SK-N-SH treated with all-trans-retinoic acid at 6 μM for 48 hours (cell line): ENCODE measurements around the gene PDE6A.

Experiments
- ATAC-seq: fragments of 200-7000 bp; cut with Tn5 transposase; 3 replicates; pipeline ENCODE4 v1.9.1; 2020; ENCODE audit warnings: mild to moderate bottlenecking, moderate library complexity
- ARNTL ChIP-seq: fragments of 450-650 bp; formaldehyde crosslinking; IDR thresholded peaks from 2 replicates; pipeline ENCODE4 v1.5.0; 2020; ENCODE audit warnings: low read depth, mild to moderate bottlenecking, moderate library complexity, borderline replicate concordance
- BACH2 ChIP-seq: fragments of 250-450 bp; sonication (Bioruptor Pico); IDR thresholded peaks from 2 replicates; pipeline ENCODE4 v1.9.0; 2021; ENCODE audit warnings: mild to moderate bottlenecking, borderline replicate concordance
- CREB5 ChIP-seq: fragments of 250-450 bp; sonication (Bioruptor Pico); IDR thresholded peaks from 2 replicates; pipeline ENCODE4 v1.5.1; 2020; ENCODE audit warnings: low read depth, mild to moderate bottlenecking, moderate library complexity
- CSDC2 ChIP-seq: fragments of 250-450 bp; sonication (Bioruptor Pico); IDR thresholded peaks from 2 replicates; pipeline ENCODE4 v1.5.0; 2020; ENCODE audit warnings: mild to moderate bottlenecking, moderate library complexity
- CSRNP3 ChIP-seq: fragments of 250-450 bp; sonication (Bioruptor Pico); IDR thresholded peaks from 2 replicates; pipeline ENCODE4 v1.5.1; 2021; ENCODE audit warnings: mild to moderate bottlenecking, moderate library complexity
- ESRRG ChIP-seq: fragments of 250-450 bp; sonication (Bioruptor Pico); IDR thresholded peaks from 2 replicates; pipeline ENCODE4 v1.6.1; 2021; ENCODE audit warnings: mild to moderate bottlenecking
- GLIS3 ChIP-seq: fragments of 250-450 bp; sonication (Bioruptor Pico); IDR thresholded peaks from 2 replicates; pipeline ENCODE4 v1.5.0; 2020; ENCODE audit warnings: mild to moderate bottlenecking, moderate library complexity
- ISL1 ChIP-seq: fragments of 250-450 bp; sonication (Bioruptor Pico); IDR thresholded peaks from 2 replicates; pipeline ENCODE4 v2.1.2; 2022; ENCODE audit warnings: mild to moderate bottlenecking, moderate library complexity
- OSR1 ChIP-seq: fragments of 250-450 bp; sonication (Bioruptor Pico); IDR thresholded peaks from 2 replicates; pipeline ENCODE4 v1.8.0; 2022; ENCODE audit warnings: moderate library complexity, mild to moderate bottlenecking, inconsistent platforms
- PATZ1 ChIP-seq: fragments of 250-450 bp; sonication (Bioruptor Pico); IDR thresholded peaks from 2 replicates; pipeline ENCODE4 v1.8.0; 2020; ENCODE audit warnings: mild to moderate bottlenecking, moderate library complexity, borderline replicate concordance
- PPARA ChIP-seq: fragments of 250-450 bp; sonication (Bioruptor Pico); IDR thresholded peaks from 2 replicates; pipeline ENCODE4 v1.5.0; 2020; ENCODE audit warnings: mild to moderate bottlenecking, borderline replicate concordance
- RARB ChIP-seq: fragments of 250-450 bp; sonication (Bioruptor Pico); IDR thresholded peaks from 2 replicates; pipeline ENCODE4 v1.8.0; 2021; ENCODE audit warnings: mild to moderate bottlenecking, moderate library complexity
- SNAI2 ChIP-seq: fragments of 250-450 bp; sonication (Bioruptor Pico); IDR thresholded peaks from 2 replicates; pipeline ENCODE4 v1.5.0; 2020; ENCODE audit warnings: mild to moderate bottlenecking, moderate library complexity
- TCF4 ChIP-seq: fragments of 250-450 bp; sonication (Bioruptor Pico); IDR thresholded peaks from 2 replicates; pipeline ENCODE4 v1.8.0; 2021; ENCODE audit warnings: mild to moderate bottlenecking, moderate library complexity, borderline replicate concordance
- TSHZ2 ChIP-seq: fragments of 250-450 bp; sonication (Bioruptor Pico); IDR thresholded peaks from 2 replicates; pipeline ENCODE4 v1.5.0; 2020; ENCODE audit warnings: mild to moderate bottlenecking, moderate library complexity
- ZC3H10 ChIP-seq: fragments of 250-450 bp; sonication (Bioruptor Pico); IDR thresholded peaks from 2 replicates; pipeline ENCODE4 v1.5.1; 2021; ENCODE audit warnings: mild to moderate bottlenecking, moderate library complexity
- ZFP3 ChIP-seq: fragments of 250-450 bp; sonication (Bioruptor Pico); IDR thresholded peaks from 2 replicates; pipeline ENCODE4 v1.5.0; 2020; ENCODE audit warnings: mild to moderate bottlenecking, moderate library complexity
- ZFP30 ChIP-seq: fragments of 450-650 bp; formaldehyde crosslinking; IDR thresholded peaks from 2 replicates; pipeline ENCODE4 v1.5.0; 2022; ENCODE audit warnings: mild to moderate bottlenecking, moderate library complexity
- ZNF565 ChIP-seq: fragments of 450-650 bp; formaldehyde crosslinking; conservative IDR thresholded peaks from 2 replicates; pipeline ENCODE4 v1.5.0; 2020; ENCODE audit warnings: low read depth, mild to moderate bottlenecking, moderate library complexity
- ZNF8 ChIP-seq: fragments of 450-650 bp; formaldehyde crosslinking; IDR thresholded peaks from 2 replicates; pipeline ENCODE4 v1.5.0; 2020; ENCODE audit warnings: mild to moderate bottlenecking, moderate library complexity

PDE6A gene

GRCh38 chr5:149939546-149939945, 5.0 kb downstream of the PDE6A start:
- TF ChIP-seq CREB5 (CRISPR knock-in tag) = no peak
- no peak for TF ChIP-seq CSDC2 (CRISPR knock-in tag)
- TF ChIP-seq RARB (CRISPR knock-in tag) = no peak
- no peak for TF ChIP-seq CSRNP3 (CRISPR knock-in tag)
- TF ChIP-seq BACH2 (CRISPR knock-in tag) = no peak
- TF ChIP-seq ARNTL (CRISPR knock-in tag) = no peak
- TF ChIP-seq ESRRG = no peak
- no peak for TF ChIP-seq OSR1
- TF ChIP-seq TSHZ2 (CRISPR knock-in tag) = no peak
- no peak for TF ChIP-seq PPARA (CRISPR knock-in tag)
- no peak for TF ChIP-seq ZC3H10 (CRISPR knock-in tag)
- TF ChIP-seq ZNF8 (CRISPR knock-in tag) = no peak
- no peak for TF ChIP-seq PATZ1 (CRISPR knock-in tag)
- no peak for TF ChIP-seq SNAI2 (CRISPR knock-in tag)
- no peak for TF ChIP-seq ZFP3 (CRISPR knock-in tag)
- no peak for TF ChIP-seq ISL1 (CRISPR knock-in tag)
- TF ChIP-seq ZFP30 (CRISPR knock-in tag) = no peak
- ATAC-seq = peak; percentile 19; the same call in 2 of the 3 replicates

- peak; percentile 63 for ATAC-seq
These were observed 5.7 kb downstream of the PDE6A start for GRCh38 chr5:149938791-149939358.

GRCh38 chr5:149938279-149938678, 6.3 kb downstream of the PDE6A start:
- ATAC-seq = peak; percentile 74
- TF ChIP-seq ISL1 (CRISPR knock-in tag) (peak; percentile 51), PPARA (CRISPR knock-in tag) (no peak)

More at GRCh38 chr5:149938791-149939358, 5.7 kb downstream of the PDE6A start:
- TF ChIP-seq ZFP30 (CRISPR knock-in tag) (no peak), PPARA (CRISPR knock-in tag) (no peak), ISL1 (CRISPR knock-in tag) (no peak), ZC3H10 (CRISPR knock-in tag) (no peak), ZFP3 (CRISPR knock-in tag) (no peak), ZNF565 (CRISPR knock-in tag) (no peak)

GRCh38 chr5:149937610-149938009, 7.0 kb downstream of the PDE6A start:
- TF ChIP-seq ISL1 (CRISPR knock-in tag) (0 out of 2 replicates have a peak, but pooled peaks have one; percentile 16), ZFP30 (CRISPR knock-in tag) (no peak)
- peak; percentile 44 for ATAC-seq

- TF ChIP-seq GLIS3 (CRISPR knock-in tag) = no peak
- no peak for TF ChIP-seq CSDC2 (CRISPR knock-in tag)
- no peak for TF ChIP-seq CSRNP3 (CRISPR knock-in tag)
- no peak for TF ChIP-seq TCF4
- TF ChIP-seq ISL1 (CRISPR knock-in tag) = no peak
- no peak for ATAC-seq
These were observed 7.9 kb downstream of the PDE6A start for GRCh38 chr5:149936700-149937091.
